HUES64 (cell line): ENCODE results near the gene F11R.

Experiments
- H3K27ac ChIP-seq: 2 replicates; pipeline ENCODE4 v1.7.0; 2013; ENCODE audit warnings: low read depth, low read length, inconsistent platforms
- H3K27me3 ChIP-seq: 2 replicates; pipeline ENCODE4 v1.6.1; 2013; ENCODE audit warnings: mild to moderate bottlenecking, low read length; ENCODE audit not compliant: insufficient read depth
- H3K36me3 ChIP-seq: 2 replicates; pipeline ENCODE4 v1.6.1; 2013; ENCODE audit warnings: mild to moderate bottlenecking, low read length; ENCODE audit not compliant: insufficient read depth
- H3K4me1 ChIP-seq: 2 replicates; pipeline ENCODE4 v1.6.1; 2013; ENCODE audit warnings: mild to moderate bottlenecking, low read length, moderate library complexity; ENCODE audit not compliant: insufficient read depth
- H3K4me3 ChIP-seq: 2 replicates; pipeline ENCODE4 v1.5.1; 2013; ENCODE audit warnings: mild to moderate bottlenecking, low read length, moderate library complexity
- H3K9ac ChIP-seq: 2 replicates; pipeline ENCODE4 v1.6.1; 2013; ENCODE audit warnings: mild to moderate bottlenecking, low read depth, low read length
- H3K9me3 ChIP-seq: 2 replicates; pipeline ENCODE4 v1.6.1; 2013; ENCODE audit warnings: low read depth, low read length; ENCODE audit not compliant: insufficient read depth
- WGBS: fragments of 150-250, 120-280 bp; methylation state at CpG from one replicate; pipeline ENCODE4 v1.1.7; 2013; ENCODE audit warnings: missing lambda C conversion rate; 5-methylcytosine and 5-hydroxymethylcytosine counted together

Gene F11R

DNA sequence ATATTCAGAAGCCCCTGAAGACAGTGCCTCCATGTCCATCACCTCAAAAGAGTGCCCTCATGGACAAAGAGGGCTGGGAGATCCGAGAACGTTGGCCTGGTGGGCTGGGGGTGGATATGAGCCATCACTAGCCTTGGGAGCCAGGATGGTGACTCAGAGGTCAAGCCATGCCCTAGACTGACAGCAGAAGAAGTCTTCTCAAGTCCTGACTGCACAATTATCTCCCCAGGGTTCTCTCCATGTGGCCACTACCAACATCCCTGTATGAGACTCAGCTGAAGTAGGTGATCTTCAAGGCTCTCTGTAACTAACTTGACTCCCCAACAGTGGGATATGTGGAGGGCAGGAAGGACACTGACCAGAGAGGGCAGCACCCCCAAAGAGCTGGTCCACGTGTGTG, 31.9 kb upstream of the F11R start:
- H3K9me3 ChIP-seq = no peaks in the 10 kb centered on the region
- peaks cover 8% of the 10 kb centered on the region for H3K27me3 ChIP-seq
- H3K27ac ChIP-seq = no peak overlapping the region
- H3K4me3 ChIP-seq = no peak overlapping the region
- no peaks in the 10 kb centered on the region for H3K36me3 ChIP-seq
- no peaks in the 10 kb centered on the region for H3K4me1 ChIP-seq
- H3K9ac ChIP-seq = no peak overlapping the region
- WGBS = 85% methylated on average over 3 of the region's 3 CpGs

DNA sequence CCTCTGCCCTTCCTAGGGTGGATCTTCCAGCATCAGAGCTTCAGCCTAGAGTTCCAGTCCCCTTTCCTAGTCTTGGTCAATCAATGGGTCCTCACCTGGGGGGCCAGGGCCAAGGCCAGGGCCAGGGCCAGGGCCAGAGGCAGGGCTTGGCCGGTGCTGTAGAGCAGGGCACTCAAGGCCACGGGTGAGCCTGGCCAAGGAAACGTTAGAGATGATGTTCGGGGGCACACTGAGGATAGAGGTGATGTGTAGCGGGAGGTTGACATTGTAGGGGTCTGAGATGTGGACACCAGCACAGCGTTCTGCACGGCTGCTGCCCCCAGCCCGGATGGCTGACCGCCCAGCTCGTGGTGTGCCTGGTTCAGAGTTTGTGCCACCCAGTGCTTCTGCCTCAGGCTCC, 30.3 kb upstream of the F11R start:
- no peak overlapping the region for H3K4me3 ChIP-seq
- H3K27me3 ChIP-seq = peaks cover 13% of the 10 kb centered on the region
- H3K9ac ChIP-seq = no peak overlapping the region
- H3K4me1 ChIP-seq = no peaks in the 10 kb centered on the region
- H3K27ac ChIP-seq = no peak overlapping the region
- H3K36me3 ChIP-seq = no peaks in the 10 kb centered on the region
- 92% methylated on average over 10 of the region's 10 CpGs for WGBS
- H3K9me3 ChIP-seq = 0 out of 2 replicates have a peak, but pooled peaks cover 7% of the 10 kb centered on the region

DNA sequence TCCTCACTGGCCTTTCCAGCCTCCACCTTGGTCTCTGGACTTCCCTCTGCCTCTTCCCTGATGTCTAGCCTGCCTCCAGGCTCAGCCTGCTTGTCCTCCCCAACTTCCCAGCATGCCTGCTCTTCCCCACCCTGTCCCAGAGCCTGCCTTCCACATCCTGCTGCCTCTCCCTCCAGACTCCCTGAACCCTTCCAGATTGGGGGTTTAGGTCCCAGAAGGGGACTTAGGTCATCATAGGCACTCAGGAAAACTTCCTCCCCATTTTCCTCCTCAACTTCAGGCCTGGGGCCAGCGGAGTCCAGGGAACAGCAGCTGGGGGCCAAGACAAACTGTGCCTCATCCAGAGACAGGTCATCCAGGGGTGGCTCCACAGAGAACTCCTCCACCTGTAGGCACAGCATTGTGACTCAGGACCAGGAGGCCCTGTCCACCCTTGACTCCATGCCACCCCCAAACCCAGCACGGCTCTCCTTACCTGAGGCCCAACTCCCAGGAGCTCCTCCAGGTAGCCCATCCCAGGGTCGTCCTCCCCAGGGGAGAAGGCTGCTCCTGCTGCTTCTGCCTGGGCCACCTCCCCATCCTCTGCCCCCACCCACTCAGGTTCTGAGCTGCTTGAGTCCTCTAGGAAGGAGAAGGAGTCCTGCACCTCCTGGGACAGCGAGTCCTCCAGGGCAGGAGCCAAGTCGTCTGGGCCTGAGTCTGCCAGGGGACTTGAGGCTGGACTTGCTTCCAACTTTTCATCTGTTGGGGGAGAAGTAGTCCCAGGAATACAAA, 28.2 kb upstream of the F11R start:
- Histone ChIP-seq H3K4me1 (0 out of 2 replicates have a peak, but pooled peaks cover 7% of the 10 kb centered on the region), H3K9me3 (0 out of 2 replicates have a peak, but pooled peaks cover 7% of the 10 kb centered on the region), H3K36me3 (no peaks in the 10 kb centered on the region), H3K27ac (no peak overlapping the region), H3K9ac (no peak overlapping the region), H3K4me3 (no peak overlapping the region), H3K27me3 (peaks cover 13% of the 10 kb centered on the region)
- 92% methylated on average over 5 of the region's 5 CpGs for WGBS

DNA sequence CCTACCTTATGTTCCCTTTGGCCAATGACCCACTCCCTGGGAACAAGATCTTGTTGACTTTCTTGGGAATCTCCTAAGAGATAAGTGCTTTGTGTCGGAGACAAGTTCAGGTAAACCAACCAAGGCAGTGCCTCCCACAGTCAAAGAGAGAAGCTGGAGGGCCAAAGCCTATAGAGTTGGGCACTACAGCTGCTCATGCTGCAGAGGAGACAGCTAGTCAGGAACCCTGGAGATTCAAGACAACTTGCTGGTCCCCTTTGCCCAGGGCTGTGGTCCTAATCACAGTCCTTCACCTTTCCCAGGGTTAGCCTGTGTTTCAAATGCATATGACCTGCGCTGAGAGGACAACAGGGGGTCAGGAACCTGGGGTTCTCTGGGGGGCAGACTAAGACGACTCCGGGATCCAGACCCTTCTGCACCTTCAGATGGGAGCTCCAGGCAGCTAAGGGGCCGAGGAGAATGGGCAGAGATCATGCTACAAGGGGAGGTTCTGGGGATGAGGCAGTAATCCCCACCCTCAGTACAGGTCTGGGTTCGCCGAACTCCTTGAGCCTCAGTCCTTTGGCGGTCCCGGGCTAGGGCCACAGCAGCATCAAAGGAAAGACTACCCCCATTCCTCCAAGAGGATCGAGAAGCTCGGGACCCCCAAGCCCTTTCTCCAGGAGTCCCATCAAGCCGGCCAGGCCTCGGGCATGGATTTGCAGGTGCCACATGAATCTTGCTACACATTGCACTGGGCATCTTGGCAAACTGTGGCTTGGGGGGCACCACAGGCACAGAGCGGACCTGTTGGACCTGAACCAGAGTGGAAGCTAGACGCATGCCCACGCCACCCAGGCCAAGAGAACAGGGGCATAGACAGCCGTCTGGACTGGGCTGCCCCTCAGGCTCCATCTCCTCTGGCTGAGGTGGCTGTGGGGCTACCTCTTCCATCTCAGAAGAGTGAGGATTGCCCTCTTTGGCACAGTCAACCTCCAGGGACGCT, 26.8 kb upstream of the F11R start:
- Histone ChIP-seq H3K27me3 (peaks cover 13% of the 10 kb centered on the region), H3K36me3 (peaks cover 6% of the 10 kb centered on the region), H3K27ac (no peak overlapping the region), H3K9me3 (0 out of 2 replicates have a peak, but pooled peaks cover 7% of the 10 kb centered on the region), H3K9ac (no peak overlapping the region), H3K4me1 (0 out of 2 replicates have a peak, but pooled peaks cover 7% of the 10 kb centered on the region), H3K4me3 (no peak overlapping the region)
- WGBS = 93% methylated on average over 18 of the region's 18 CpGs

DNA sequence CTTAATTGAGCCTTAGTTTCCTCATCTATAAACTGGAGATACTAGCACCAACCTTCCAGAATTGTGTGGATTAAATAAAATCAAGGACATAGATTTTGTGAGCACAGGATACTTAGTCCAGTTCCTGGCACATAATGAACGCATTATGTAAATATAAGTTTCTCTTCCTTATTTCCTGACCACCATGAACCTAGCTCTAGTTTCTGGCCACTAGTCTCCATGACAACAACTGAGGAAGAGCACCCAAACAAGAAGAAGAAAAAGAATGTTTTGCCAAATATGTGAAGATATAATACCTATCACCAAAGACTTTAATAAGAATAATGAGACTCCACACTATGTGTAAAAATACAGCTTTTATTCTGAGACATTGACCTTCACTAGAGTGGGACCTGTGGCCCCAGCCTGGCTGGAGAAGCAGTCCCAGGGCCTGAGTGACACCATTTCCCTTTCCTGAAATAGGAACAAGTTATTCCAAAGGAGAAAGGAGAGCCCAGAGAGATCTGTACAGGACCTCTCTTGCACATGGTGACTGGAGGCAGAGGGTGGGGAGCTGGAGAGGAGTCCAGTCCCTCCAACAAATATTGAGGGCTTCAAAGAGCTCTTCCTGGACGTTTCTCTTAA, 25.8 kb upstream of the F11R start:
- peaks cover 16% of the 10 kb centered on the region for H3K36me3 ChIP-seq
- H3K4me1 ChIP-seq = 0 out of 2 replicates have a peak, but pooled peaks cover 7% of the 10 kb centered on the region
- 0 out of 2 replicates have a peak, but pooled peaks cover 7% of the 10 kb centered on the region for H3K9me3 ChIP-seq
- peaks cover 13% of the 10 kb centered on the region for H3K27me3 ChIP-seq
- WGBS = 75% methylated on average over 1 of the region's 2 CpGs
- peak overlapping the region; percentile 75 for H3K4me3 ChIP-seq
- H3K27ac ChIP-seq = peak overlapping the region; percentile 87
- no peak overlapping the region for H3K9ac ChIP-seq

DNA sequence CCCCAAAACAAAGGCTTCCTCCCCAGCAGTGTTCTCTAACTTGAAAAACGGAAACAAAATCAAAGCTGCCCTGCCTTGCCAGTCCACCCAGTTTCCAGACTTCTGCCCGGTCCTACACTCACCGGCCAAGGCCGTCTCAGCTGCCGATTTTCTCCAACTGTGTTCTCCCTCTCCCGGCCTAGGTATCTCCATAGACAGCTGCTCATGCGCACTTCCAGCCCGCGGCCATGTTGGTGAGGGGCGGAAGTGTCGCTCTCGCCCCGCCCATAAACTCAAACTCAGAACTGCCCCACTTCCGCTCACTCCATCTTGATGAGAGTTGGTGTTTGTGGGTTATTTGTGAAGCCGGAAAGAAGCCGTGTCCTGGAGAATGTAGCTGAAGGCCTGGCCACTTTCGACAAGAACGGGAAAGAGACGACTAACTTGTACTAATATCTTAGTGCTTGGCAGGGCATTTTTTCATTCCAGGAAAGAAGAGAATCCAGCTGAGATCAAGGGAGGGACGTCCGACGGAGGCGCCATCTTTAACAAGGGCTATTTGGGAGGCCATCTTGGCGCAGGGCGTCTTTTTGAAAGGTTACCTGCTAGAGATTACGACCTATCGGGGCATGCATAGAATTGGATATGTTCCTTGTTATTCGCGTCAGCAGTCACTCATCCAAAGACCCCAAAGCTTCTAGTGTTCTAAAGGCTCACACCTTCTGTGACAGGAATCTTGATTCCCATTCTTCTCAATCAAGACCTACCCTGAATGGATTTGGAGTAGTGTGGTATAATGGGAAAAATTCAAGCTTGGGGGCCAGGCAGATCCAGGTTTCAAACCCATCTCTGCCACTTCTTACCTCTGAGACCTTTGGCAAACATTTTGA, 25.0 kb upstream of the F11R start, which contains the start of gene USF1:
Gene USF1, minus strand, starts transcription at position 242 of the 869 bp plus-strand sequence. CDS start 2,702 bp downstream, outside the sequence.
- H3K4me3 ChIP-seq = peak within 1 kb of the TSS; percentile 75
- 0 out of 2 replicates have a peak, but pooled peaks cover 7% of the 10 kb centered on the region for H3K9me3 ChIP-seq
- under 1% methylated on average over 22 of the region's 29 CpGs for WGBS
- H3K9ac ChIP-seq = peak within 1 kb of the TSS; percentile 89
- H3K27ac ChIP-seq = peak within 1 kb of the TSS; percentile 87
- H3K27me3 ChIP-seq = peaks cover 13% of the 10 kb centered on the region
- peaks cover 22% of the 10 kb centered on the region for H3K36me3 ChIP-seq
- H3K4me1 ChIP-seq = 0 out of 2 replicates have a peak, but pooled peaks cover 7% of the 10 kb centered on the region

DNA sequence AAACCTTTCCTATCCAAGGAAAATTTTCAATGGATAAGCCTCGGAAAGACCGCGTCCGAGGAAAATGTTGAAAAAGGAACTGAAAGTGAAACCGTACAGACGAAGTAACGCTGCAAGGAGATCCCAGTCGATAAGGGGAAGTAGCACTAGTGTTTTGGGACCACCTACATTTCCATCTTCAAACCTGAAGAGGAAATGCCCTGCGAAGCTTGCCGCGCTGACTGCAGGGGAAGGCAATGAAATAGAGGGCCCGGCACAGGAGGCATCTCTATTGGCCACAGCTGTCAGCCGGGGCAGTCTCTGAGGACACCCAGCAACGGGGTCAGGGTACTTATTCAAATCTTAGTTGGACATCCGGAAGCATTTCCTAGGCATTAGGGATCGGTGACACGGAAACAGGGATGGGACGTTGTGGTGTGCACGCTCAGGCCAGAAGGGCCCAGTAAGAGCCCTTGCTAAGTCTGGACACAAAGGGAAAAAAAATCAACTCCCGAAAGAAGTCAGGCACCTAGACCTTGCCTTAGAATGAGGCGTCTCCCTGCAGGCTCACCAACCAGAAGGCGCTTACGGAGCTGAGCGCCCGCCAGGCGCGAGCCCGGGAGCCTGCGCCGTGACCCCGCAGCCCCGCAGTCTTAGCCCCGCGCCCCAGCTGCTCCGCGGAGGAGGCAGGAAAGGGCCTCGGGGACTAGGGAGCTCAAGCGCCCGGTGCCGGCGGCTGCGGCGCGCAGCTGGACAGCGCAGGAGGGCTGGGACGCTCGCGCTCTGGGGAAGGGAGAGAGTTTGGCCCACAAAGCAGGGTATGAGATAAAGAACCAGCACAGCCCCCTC, 24.2 kb upstream of the F11R start:
- H3K9me3 ChIP-seq = 0 out of 2 replicates have a peak, but pooled peaks cover 7% of the 10 kb centered on the region
- peaks cover 31% of the 10 kb centered on the region for H3K36me3 ChIP-seq
- WGBS = 2% methylated on average over 48 of the region's 48 CpGs
- peak overlapping the region; percentile 75 for H3K4me3 ChIP-seq
- H3K4me1 ChIP-seq = 0 out of 2 replicates have a peak, but pooled peaks cover 7% of the 10 kb centered on the region
- H3K27me3 ChIP-seq = peaks cover 13% of the 10 kb centered on the region
- H3K9ac ChIP-seq = peak overlapping the region; percentile 89
- H3K27ac ChIP-seq = peak overlapping the region; percentile 87

DNA sequence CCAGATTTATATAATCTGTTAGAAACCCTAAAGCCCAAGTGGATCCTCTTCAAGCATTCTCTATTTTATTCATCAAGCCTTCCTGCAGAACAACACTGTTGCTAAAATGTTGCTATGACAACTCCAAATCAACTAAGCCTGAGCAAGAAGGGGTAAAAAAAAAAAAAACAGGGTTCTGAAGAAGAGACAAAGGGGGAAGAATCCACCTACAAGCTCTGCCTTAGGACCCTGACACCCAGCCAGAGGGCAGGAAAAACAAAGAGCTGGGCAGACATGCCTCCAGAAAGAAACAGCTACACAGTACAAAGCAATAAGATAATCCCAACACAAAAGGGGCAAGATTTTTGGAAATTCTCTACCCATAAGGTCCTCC, 23.6 kb upstream of the F11R start:
- H3K27ac ChIP-seq = no peak overlapping the region
- peak overlapping the region; percentile 75 for H3K4me3 ChIP-seq
- H3K36me3 ChIP-seq = peaks cover 37% of the 10 kb centered on the region
- peak overlapping the region; percentile 89; the same call in 1 of the 2 replicates for H3K9ac ChIP-seq
- H3K9me3 ChIP-seq = 0 out of 2 replicates have a peak, but pooled peaks cover 7% of the 10 kb centered on the region
- peaks cover 13% of the 10 kb centered on the region for H3K27me3 ChIP-seq
- H3K4me1 ChIP-seq = 0 out of 2 replicates have a peak, but pooled peaks cover 7% of the 10 kb centered on the region

DNA sequence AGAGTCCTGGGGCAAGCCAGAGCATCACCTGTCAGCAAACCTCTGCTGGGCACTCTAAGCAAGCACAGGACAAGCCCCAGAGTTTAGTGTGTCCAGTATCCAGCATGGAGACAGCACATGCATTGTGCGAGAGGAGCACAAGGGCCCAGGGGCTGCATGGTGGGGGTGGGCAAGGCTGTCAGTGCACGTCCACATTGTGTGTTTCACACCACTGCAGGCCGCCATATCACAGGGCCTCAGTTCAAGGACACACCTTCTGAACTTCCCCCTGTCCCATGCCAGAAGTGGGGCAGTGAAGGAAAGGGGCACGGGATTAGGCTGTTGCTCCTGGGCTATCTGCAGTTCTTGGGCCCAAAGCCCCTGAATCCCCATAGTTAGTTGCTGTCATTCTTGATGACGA, 18.6 kb upstream of the F11R start:
- Histone ChIP-seq H3K9ac (no peak overlapping the region), H3K4me3 (no peak overlapping the region), H3K27me3 (no peaks in the 10 kb centered on the region), H3K4me1 (peaks cover 23% of the 10 kb centered on the region), H3K36me3 (peaks cover 40% of the 10 kb centered on the region), H3K9me3 (no peaks in the 10 kb centered on the region), H3K27ac (no peak overlapping the region)
- 92% methylated on average over 5 of the region's 5 CpGs for WGBS
